WTC11 (cell line): ENCODE measurements around the gene MTERF4.

ENCODE experiments used
- CBFB ChIP-seq: sonication (generic); formaldehyde crosslinking; IDR thresholded peaks from 2 replicates; pipeline ENCODE4 v1.8.1; 2022; ENCODE audit warnings: mild to moderate bottlenecking, low read depth, missing genetic modification reagents
- CTCF ChIP-seq: fragments of 200-600 bp; IDR thresholded peaks from 2 replicates; pipeline ENCODE4 v1.8.0; 2022; ENCODE audit warnings: antibody characterized with exemption
- ELF4 ChIP-seq: sonication (generic); formaldehyde crosslinking; IDR thresholded peaks from 2 replicates; pipeline ENCODE4 v1.8.1; 2022; ENCODE audit warnings: low read depth, mild to moderate bottlenecking, moderate library complexity, missing genetic modification reagents
- JUN ChIP-seq: sonication (generic); formaldehyde crosslinking; IDR thresholded peaks from 2 replicates; pipeline ENCODE4 v1.8.0; 2023; ENCODE audit warnings: mild to moderate bottlenecking, missing genetic modification reagents
- NR2C2 ChIP-seq: sonication (generic); formaldehyde crosslinking; IDR thresholded peaks from 2 replicates; pipeline ENCODE4 v1.8.0; 2022; ENCODE audit warnings: mild to moderate bottlenecking, missing genetic modification reagents
- STAT6 ChIP-seq: sonication (generic); formaldehyde crosslinking; conservative IDR thresholded peaks from 2 replicates; pipeline ENCODE4 v1.8.1; 2023; ENCODE audit warnings: mild to moderate bottlenecking, low read depth, missing genetic modification reagents, moderate library complexity
- TCF7 ChIP-seq: sonication (generic); formaldehyde crosslinking; IDR thresholded peaks from 2 replicates; pipeline ENCODE4 v1.8.0; 2022; ENCODE audit warnings: mild to moderate bottlenecking, low read depth, missing genetic modification reagents, moderate library complexity
- TEAD4 ChIP-seq: sonication (generic); formaldehyde crosslinking; IDR thresholded peaks from 2 replicates; pipeline ENCODE4 v1.8.0; 2022; ENCODE audit warnings: mild to moderate bottlenecking, missing genetic modification reagents
- ZNF121 ChIP-seq: sonication (generic); formaldehyde crosslinking; IDR thresholded peaks from 2 replicates; pipeline ENCODE4 v1.8.0; 2023; ENCODE audit warnings: missing genetic modification reagents
- ZNF138 ChIP-seq: sonication (generic); formaldehyde crosslinking; conservative IDR thresholded peaks from 2 replicates; pipeline ENCODE4 v1.8.1; 2022; ENCODE audit warnings: mild to moderate bottlenecking, moderate library complexity, missing genetic modification reagents
- ZNF263 ChIP-seq: sonication (generic); formaldehyde crosslinking; IDR thresholded peaks from 2 replicates; pipeline ENCODE4 v1.8.1; 2022; ENCODE audit warnings: low read depth, mild to moderate bottlenecking, moderate library complexity, missing genetic modification reagents
- TF ChIP-seq, protein P1 (sequence below): sonication (generic); formaldehyde crosslinking; IDR thresholded peaks from 2 replicates; pipeline ENCODE4 v1.8.1; 2022; ENCODE audit warnings: missing genetic modification reagents, borderline replicate concordance
- TF ChIP-seq, protein P2 (sequence below): sonication (generic); formaldehyde crosslinking; IDR thresholded peaks from 2 replicates; pipeline ENCODE4 v1.8.0; 2022; ENCODE audit warnings: mild to moderate bottlenecking, missing genetic modification reagents

DNA sequence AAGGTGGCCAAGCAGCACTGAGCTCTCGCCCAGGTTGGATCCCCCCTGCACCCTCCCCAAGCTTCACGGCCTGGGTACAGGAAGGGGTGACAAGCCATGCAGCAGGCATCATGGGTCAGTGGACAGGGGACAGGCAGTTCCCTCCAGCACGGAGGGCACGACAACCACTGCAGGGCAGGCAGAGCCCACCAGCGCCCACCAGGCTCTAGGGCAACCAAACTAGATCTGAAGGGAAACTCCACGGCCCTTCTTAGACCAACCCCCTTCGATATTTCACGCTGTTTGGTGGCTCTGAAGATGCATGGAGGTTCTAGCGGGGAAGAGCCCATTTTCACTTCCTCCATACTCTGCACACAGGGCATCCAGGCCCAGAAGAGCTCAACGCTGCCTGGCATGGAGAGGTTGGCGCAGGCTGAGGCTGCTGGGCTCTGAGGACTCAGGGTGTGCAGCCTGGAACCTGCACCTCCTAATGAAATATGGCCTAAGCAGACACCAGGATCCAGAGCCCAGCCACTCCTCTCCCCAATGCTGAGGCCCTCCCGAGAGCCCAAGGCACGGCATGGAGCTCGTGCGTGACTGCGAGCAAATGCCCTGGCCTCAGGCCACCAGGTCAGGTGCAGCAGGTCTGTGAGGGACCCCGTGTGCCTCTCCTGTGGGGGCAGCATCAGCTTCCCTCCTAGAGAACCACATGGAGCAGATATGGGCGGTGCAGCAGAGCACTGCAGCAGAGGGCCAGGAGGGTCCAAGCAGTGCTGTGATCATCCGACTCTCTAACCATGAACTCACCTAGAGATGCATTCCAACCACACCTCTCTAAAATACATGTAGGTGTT lies 8.7 kb upstream of the MTERF4 start:
- TF ChIP-seq CTCF (no peak), ZNF121 (CRISPR knock-in tag) (no peak), CBFB (CRISPR knock-in tag) (no peak), ZNF263 (CRISPR knock-in tag) (no peak), JUN (CRISPR knock-in tag) (no peak), STAT6 (CRISPR knock-in tag) (no peak), TEAD4 (no peak), ELF4 (no peak), NR2C2 (CRISPR knock-in tag) (no peak), TCF7 (CRISPR knock-in tag) (no peak), ZNF138 (CRISPR knock-in tag) (no peak)
- TF ChIP-seq, protein P1, sequence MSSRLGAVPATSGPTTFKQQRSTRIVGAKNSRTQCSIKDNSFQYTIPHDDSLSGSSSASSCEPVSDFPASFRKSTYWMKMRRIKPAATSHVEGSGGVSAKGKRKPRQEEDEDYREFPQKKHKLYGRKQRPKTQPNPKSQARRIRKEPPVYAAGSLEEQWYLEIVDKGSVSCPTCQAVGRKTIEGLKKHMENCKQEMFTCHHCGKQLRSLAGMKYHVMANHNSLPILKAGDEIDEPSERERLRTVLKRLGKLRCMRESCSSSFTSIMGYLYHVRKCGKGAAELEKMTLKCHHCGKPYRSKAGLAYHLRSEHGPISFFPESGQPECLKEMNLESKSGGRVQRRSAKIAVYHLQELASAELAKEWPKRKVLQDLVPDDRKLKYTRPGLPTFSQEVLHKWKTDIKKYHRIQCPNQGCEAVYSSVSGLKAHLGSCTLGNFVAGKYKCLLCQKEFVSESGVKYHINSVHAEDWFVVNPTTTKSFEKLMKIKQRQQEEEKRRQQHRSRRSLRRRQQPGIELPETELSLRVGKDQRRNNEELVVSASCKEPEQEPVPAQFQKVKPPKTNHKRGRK (CRISPR knock-in tag): no peak
- TF ChIP-seq, protein P2, sequence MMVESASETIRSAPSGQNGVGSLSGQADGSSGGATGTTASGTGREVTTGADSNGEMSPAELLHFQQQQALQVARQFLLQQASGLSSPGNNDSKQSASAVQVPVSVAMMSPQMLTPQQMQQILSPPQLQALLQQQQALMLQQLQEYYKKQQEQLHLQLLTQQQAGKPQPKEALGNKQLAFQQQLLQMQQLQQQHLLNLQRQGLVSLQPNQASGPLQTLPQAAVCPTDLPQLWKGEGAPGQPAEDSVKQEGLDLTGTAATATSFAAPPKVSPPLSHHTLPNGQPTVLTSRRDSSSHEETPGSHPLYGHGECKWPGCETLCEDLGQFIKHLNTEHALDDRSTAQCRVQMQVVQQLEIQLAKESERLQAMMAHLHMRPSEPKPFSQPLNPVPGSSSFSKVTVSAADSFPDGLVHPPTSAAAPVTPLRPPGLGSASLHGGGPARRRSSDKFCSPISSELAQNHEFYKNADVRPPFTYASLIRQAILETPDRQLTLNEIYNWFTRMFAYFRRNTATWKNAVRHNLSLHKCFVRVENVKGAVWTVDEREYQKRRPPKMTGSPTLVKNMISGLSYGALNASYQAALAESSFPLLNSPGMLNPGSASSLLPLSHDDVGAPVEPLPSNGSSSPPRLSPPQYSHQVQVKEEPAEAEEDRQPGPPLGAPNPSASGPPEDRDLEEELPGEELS (CRISPR knock-in tag): no peak
